Hypothalamus (tissue), 51 donors: Measurements from ENCODE around the gene GTPBP4.
"Not testable (repeated sequence)": the region's sequence is repeated elsewhere in the genome, so short reads cannot be mapped to it uniquely, and the experiment has no call there.

Experiments used
- DNase-seq, 51 donors: peaks; one replicate each; lab custom pipeline; 2025; lab: John Stamatoyannopoulos, UW

Gene GTPBP4

DNA sequence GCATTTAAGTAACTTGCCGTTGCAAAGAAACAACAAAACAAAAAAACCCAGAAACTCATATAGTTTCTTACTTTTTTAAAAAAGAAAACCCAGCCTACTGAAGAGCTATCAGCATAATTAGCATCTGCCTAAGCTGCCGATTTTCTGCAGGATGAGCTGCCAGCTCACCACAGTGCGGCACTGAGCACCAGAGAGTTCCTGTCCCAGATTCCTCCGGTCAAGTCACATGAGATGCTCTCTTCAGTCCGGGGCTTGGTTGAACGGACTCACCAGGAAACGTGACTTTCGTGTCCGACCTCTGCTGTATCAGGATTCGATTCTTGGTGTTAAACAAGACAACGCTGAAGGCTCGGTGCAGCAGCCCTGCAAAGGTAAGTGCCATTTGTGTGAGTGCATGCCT is 34.2 kb downstream of the GTPBP4 start:
- peak in 15 of 51 donors; percentile 10 to 65 (median 44) for DNase-seq

DNA sequence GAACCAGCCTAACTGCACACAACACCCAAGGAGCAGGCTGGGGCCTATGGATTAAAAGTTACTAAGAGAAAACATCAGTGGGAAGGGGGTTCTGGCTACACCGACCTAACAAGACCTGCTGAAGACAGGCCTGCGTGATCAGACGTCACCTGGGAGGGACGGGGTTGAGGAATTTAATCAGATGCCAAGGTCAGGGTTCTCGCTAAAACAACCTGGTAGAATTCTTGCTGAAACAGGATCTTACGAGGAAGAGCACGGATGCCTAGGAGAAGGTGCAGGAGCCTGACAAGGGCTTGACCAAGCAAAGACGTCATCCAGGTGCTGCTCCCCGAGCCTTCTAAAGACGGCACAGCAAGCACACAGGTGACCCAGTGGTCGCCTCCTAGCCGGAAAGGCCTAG is 35.9 kb downstream of the GTPBP4 start:
- DNase-seq = no peak

DNA sequence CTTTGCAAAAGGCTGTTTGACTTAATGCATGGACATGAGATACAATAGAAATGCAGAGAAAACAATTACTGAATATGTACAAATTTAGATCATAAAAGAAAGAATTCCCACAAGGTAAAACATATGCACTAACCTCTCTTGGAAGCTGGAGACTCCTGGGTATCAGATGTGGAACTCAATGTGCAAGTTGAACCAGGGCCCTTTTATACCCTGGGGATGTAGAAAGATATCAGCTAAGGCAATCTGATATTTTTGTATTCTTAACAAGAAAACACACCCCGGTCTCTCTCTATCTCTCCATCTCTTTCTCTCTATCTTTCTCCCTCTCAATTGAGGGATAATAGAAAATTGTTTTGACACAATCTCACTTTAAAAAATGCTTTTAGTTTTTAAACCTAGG is 37.4 kb downstream of the GTPBP4 start, which contains the start of gene IDI2:
Gene IDI2 (minus strand): TSS at position 177 of the 400 bp plus-strand sequence. CDS start 1,136 bp downstream, outside the sequence.
- no peak for DNase-seq

DNA sequence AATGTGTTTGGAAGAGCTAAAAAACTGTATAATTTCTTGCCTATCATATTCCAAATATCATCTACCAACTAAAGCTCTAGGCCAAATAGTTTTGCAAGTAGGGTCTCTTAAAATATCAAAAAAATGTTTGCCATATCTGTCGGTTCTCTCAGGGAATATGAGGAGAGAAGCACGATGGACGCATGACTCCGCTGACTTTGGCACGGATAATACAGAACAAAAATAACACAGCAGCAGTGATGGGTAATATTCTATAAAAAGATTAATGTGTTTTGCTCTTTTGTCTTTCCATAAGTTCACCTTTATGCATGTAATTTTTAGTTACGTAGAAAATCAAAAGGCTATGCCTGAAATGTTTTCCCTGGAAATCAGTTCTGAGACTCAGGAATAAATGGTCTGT is 38.3 kb downstream of the GTPBP4 start:
- DNase-seq = no peak

DNA sequence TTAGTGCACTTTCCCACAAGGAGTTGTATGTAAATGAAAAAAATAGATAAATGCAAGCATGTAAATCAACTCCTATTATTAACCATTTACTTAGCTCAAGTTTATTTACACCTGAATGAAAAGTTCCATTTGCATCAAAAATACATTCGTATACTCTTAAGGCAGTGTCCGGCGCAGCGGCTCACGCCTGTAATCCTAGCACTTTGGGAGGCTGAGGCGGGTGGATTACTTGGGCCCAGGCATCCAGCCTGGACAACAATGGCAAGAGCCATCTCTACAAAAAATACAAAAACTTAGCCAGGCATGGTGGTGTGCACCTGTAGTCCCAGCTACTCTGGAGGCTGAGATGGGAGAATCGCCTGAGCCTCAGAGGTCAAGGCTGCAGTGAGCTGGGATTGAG is 41.6 kb downstream of the GTPBP4 start:
- no peak for DNase-seq

DNA sequence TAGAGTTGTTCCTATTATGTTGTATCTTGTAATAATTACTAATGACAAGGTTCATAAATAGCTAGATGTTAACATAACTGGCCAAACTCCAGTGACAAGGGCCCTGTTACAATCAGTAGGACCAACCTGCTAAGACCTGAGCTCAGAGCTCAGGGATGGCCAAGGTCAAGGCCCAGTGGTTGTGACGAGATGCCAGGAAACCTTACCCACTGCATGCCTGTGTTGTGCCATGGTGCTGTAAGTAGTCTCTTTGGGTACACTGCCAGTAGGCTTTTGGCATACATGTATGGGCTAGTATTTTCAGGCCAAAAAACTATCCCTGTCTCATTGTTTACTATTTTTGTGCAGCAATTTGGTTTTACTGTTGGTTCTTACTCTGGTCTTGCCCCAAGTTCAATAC is 45.4 kb downstream of the GTPBP4 start:
- DNase-seq = no peak

DNA sequence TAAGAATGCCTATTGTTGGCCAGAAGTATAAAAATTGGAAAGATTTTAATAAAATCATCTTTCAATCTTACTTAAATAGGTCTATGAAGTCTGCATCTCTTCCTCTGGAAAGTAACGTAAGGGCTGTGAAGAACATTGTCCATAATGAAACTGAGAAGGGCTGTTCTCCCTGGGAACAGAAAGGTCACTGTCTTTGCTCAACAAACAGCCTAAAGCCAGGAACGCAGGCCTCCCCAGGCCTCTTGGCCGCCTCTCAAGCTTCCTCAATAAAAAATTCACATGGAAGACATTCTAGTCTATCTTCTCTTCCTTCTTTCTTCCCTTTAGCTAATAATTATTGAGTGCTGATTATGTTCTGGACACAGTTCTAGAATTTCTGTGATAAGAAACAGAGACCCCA is 46.5 kb downstream of the GTPBP4 start:
- DNase-seq = peak in 10 of 51 donors; percentile 28 to 62 (median 45)

DNA sequence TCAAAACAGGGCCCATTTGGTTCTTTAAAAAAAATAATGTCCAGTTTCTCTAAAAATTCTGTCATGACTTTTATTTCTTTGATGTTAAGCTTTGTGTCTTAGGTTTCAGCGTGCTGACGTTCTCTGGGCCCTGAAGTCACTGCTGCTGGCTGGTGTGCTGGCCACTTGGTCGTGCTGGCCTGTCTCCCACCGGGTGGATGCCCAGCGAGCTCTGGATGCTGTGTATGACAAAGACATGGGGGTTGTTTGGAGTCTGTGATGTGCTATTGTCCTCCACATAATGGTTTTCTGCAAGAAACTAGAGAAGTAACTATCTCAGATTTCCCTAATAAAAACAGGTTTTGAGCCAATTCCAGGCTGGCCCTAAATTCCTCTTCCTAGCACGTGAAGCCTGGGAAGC is 47.0 kb downstream of the GTPBP4 start:
- DNase-seq = peak in 21 of 51 donors; percentile 22 to 66 (median 52)

DNA sequence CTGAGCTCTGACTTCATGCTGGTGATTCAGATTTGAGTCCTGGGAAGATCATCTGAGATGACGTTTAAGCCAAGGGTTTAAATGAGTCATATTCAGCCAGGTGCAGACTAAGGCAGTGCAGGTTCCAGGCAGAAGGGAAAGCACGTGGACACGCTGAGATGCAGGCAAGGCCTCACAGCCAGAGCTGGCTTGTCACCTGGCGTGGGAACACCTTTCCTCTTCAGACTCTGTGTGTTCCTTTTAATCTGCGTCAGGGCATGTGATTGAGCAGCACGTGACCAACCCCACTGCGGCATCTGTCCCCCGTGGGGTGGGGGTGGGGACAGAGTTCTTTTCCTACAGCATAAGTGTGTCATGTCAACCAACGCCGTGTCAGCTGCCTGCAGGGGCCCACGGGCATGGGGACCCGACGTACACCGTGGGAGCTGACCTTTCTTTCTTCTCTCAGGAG is 48.1 kb downstream of the GTPBP4 start:
- DNase-seq = peak in 1 of 51 donors; percentile 23

DNA sequence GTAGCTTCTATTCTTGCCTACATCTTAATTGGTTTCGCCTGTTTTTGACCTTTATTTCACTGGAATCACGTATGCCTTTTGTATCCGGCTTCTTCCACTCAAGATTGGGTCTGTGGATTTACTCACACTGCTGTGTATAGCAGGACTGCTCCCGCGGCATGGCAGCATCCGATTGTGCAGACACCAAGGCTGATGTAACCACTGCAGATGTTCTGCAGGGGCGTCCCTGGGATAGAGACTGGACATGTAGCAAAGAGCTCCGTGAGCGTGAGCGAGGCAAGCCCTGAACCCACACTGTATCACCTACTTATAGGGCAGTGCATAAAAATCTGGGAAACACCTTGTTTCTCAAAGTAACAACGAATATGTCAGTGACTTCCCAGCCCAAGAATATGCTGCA is 48.9 kb downstream of the GTPBP4 start:
- peak in 15 of 51 donors; percentile 16 to 57 (median 44) for DNase-seq

DNA sequence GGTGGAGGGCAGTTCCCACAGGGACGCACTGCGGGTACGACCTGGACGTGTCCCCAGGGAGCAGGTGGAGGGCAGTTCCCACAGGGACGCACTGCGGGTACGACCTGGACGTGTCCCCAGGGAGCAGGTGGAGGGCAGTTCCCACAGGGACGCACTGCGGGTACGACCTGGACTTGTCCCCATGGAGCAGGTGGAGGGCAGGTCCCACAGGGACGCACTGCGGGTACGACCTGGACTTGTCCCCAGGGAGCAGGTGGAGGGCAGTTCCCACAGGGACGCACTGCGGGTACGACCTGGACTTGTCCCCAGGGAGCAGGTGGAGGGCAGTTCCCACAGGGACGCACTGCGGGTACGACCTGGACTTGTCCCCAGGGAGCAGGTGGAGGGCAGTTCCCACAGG is 50.5 kb downstream of the GTPBP4 start:
- not testable (repeated sequence) for DNase-seq

DNA sequence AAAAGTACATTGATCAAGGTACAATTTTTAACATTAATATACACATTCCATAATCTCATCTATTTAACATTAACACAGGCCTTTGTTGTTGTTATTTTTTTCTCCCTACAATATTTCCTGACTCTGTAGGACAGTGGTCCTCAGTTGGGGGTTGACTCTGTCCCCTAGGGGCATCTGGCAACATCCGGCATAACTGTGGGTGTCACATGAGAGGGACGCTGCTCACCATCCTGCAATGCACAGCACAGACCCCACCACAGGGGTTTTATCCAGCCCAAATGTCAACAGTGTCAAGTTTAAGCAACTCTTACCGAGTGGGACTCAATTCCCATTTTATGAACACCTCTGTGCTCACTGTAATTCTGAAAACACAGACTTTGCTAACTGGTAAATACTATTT is 51.9 kb downstream of the GTPBP4 start:
- DNase-seq = no peak

DNA sequence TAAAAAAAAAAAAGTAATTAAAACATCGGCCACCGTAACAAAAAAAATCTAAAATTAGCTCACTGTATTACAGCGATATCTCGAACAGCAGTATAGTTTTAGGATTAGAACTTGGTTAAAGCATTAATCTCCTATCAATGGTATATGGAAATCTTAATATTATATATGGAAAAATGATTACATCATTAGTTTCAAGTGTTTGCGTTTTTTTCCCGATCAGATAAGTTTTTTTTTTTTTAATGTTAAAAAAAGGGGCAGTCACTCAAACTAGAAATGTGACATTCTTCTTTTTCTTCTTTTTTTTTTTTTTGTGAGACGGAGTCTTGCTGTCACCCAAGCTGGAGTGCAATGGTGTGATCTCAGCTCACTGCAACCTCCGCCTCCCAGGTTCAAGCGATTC is 53.3 kb downstream of the GTPBP4 start:
- no peak for DNase-seq

DNA sequence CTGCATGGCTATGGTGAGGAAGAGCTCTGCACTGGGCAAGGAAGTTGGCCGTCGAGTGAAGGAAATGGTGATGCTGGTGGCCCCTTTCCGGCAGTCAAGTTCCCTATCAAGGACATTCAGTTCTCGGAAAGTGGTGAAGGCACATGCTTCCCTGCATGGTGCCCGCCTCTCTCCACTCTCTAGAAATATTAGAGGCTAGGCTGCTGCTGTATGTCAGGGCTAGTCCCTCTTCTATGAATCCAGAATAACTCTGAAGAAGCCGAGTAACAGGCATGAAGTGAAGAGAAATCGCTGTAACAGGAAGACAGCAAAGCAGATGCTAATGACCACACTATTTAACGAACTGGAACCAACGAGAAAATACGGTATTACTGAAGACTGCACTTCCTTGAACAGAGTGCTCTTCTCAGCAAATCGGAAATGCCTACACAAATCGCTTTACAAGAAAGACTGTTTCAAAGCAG is 55.3 kb downstream of the GTPBP4 start:
- DNase-seq = peak in 2 of 51 donors; percentile 11 to 28

DNA sequence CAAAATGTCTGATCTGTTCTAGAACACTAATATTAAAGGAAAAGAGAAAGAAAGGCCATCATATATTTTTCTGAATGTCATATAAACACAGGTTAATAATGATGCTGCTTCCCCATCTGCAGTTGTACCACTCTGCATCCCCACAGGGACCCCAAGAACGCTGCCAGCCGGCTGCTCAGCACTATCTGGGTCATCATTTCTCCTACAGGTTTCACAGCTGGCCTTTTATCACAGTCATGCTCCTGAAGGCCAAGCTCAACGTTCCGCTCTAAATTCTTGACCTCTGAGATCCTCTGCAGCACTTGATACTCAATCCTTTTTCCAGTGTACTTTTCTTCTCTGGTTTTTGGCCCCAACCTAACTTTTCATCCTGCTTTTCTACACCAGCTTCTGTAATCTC is 55.9 kb downstream of the GTPBP4 start:
- no peak for DNase-seq

DNA sequence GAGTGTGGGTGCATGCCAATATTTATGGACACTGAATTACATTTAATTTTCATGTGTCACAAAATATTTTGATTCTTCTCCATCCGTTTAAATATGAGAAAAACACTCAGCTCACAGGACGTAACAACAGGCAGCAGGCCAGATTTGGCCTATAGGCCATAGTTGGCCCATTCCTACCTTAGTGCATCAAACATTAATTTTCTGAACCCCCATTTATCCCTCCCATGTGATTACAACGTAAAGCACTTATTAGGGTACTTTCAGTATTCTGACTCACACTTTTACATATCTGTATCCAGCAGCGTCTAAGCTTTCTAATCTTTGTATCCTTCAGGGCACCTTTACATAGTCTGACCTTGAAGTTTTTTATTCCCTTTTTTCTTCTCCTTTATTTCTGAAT is 56.7 kb downstream of the GTPBP4 start:
- DNase-seq = no peak

DNA sequence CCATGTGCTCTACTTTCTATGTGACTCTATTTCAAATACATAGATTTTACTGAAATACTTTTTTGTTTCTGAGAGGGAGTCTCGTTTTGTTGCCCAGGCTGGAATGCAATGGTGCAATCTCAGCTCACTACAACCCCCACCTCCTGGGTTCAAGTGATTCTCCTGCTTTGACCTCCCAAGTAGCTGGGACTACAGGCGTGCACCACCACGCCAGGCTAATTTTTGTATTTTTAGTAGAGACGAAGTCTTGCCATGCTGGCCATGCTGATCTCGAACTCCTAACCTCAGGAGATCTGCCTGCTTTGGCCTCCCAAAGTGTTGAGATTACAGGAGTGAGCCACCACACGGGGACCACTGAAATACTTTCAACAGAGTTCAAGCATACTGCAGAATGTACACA is 57.2 kb downstream of the GTPBP4 start:
- no peak for DNase-seq

DNA sequence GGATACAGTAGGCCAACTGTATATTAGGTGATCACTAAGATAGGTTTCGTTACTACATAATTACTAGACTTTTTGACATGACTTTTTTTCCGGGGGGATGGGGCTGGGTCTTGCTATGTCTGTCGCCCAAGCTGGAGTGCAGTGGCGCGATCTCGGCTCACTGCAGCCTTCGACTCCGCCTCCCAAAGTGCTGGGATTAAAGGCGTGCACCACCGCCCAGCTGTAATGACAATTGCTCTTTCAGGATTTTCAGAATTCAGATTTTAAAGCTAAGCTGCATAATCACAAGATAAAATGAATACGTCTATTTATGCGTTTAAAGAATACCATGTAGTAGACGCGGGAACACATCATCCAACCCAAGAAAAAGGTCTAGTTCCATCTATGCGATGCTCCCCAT is 59.7 kb downstream of the GTPBP4 start:
- DNase-seq = no peak

DNA sequence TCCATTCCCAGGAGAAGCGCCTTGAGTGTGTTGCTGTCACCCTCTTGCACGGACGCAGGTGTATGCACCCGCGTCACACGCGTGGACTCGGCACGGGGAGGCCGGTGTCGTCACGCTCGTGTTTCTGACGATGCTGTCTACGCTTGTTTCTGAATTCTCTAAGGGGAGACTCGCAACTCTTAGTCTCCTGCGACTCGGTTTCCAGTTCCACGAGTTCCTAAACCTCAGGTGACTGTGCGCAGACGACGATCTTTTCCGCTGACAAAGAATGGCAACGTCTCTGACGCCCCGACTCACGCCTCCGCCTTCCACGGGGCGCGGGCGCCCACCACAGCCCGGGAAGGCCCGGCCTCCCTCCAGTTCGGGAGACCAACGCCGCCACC is 60.1 kb downstream of the GTPBP4 start:
- peak in 10 of 51 donors; percentile 36 to 70 (median 60) for DNase-seq

DNA sequence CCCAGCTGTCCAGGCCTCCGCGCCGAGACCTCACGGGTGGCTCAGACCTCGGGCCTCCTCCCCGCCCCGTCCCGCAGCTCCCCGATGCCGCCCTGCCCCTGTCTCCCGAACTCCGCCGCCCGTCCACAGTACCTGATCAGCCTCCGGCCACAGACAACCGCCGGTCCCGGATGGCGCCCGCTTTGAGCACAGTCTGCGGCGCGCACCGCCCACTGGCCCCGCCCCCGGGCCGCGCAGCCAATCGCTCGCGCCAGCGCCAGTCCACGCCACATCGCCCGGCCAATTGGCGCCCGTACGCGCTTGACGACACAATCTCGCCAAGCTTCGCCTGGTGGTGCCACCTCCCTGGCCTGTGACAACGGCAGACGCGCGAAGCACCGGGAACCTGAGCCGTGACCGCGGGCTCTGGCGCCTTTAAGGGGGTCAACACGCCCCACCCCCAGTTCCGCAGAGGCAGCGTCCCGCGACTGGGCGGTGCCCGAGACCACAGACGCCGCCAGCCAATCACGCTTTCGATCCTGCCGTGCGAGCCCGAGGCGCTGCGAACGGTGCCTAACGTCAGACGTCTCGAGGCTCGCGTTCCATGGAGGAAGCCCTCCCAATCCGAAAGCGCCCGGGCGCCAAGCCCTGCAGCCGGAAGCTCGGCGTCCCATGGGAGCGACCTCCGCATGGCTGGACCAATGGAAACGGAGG is 60.6 kb downstream of the GTPBP4 start, which contains the start of gene IDI1:
Gene IDI1 (minus strand): TSS at position 388 of the 693 bp plus-strand sequence. CDS start 116 bp downstream, at position 272.
- DNase-seq = peak; percentile 90 to 100 (median 99)

DNA sequence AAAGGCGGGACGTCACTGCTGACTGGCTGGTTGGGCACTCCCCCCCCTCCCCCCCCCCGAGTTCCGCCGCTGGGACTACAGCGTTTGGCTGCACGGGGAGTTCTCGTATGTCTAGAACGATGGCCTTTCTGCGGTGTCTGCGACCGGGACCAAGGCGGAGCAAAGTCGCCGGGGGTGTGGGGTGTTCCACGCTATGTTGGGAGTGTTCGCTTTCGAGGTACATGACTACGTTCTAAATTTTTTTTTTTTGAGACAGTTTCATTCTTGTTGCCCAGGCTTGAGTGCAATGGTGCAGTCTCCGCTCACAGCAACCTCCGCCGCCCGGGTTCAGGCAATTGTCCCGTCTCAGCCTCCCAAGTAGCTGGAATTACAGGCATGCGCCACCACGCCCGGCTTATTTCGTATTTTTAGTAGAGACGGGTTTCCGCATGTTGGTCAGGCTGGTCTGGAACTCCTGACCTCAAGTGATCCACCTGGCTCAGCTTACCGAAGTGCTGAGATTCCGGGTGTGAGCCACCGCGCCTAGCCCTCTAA is 61.3 kb downstream of the GTPBP4 start:
- DNase-seq = peak in 1 of 51 donors; percentile 65

DNA sequence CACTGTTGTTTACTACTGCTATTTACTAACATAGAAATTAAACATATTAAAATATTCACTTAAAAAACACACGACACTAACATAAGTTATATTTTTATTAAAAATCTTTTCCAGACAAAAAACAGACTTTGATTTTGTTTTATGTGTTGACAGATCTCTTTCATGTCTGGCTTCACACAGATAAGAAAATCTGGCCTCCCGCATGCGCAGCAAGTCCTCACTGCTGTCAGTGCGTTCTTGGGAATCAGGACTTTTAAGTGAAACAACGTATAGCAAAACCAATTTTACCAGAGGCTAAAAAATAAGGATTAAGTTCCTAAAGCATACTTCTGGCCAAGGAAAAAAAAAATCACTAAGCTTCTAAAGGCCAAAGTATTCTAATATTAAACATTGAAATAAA is 61.9 kb downstream of the GTPBP4 start:
- DNase-seq = no peak
